ENCODE results near the gene ROCK2. TPM values are rescaled to one million over a fixed set of nuclear protein-coding genes. Genes with fewer than 3 reads are reported as not detected.

The ROCK2 gene
- polyA plus RNA-seq, 1 experiment = 6.0 TPM

- Histone ChIP-seq H3K4me3 (ENCODE audit: low read depth, low read length) (no peak overlapping the region), H3K27me3 (ENCODE audit: control insufficient read depth, insufficient read depth, low read length) (no peaks in the 10 kb centered on the region), H3K36me3 (ENCODE audit: control insufficient read depth, insufficient read depth, low read length) (no peaks in the 10 kb centered on the region)
- ChIA-PET POLR2A (no interaction called here), CTCF (no interaction called here)
- no peak for TF ChIP-seq CTCF (IDR thresholded peaks at IDR 0.05; ENCODE audit: insufficient read depth, low read depth, low read length)
- DNase-seq (ENCODE audit: low read depth) = peak; percentile 50
Observed at GRCh38 chr2:11292464-11293255, 51.8 kb downstream of the ROCK2 start.

DNA sequence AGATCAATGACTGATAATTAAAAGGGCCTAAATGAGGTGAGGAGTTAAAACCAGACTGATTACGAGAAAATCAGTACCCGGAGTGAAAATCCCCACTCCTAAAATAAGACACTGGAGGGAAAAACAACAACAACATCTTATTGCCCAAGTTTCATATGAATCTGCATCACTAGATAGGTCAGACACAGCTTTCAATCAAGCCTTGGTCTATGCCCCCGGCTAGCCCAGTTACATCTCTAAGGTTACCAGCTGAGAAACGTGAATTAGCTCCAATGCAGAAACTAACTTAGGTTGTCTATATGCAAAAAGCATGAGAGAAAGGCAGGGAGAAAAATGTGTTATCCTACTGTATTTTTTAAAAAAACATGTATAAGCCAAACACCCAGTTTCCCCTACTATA lies 53.7 kb downstream of the ROCK2 start:
- Histone ChIP-seq H3K27me3 (ENCODE audit: control insufficient read depth, insufficient read depth, low read length) (no peaks in the 10 kb centered on the region), H3K36me3 (ENCODE audit: control insufficient read depth, insufficient read depth, low read length) (no peaks in the 10 kb centered on the region), H3K4me3 (ENCODE audit: low read depth, low read length) (no peak overlapping the region)
- no peak for DNase-seq (ENCODE audit: low read depth)
- POLR2A ChIA-PET = no interaction called here
- CTCF ChIA-PET = no interaction called here
- TF ChIP-seq CTCF (IDR thresholded peaks at IDR 0.05; ENCODE audit: insufficient read depth, low read depth, low read length) = no peak

- Histone ChIP-seq H3K36me3 (ENCODE audit: control insufficient read depth, insufficient read depth, low read length) (peaks cover 2% of the 10 kb centered on the region; the same call in 1 of the 2 replicates), H3K4me3 (ENCODE audit: low read depth, low read length) (no peak overlapping the region), H3K27me3 (ENCODE audit: control insufficient read depth, insufficient read depth, low read length) (no peaks in the 10 kb centered on the region)
- DNase-seq (ENCODE audit: low read depth) = no peak
- no peak for TF ChIP-seq CTCF (IDR thresholded peaks at IDR 0.05; ENCODE audit: insufficient read depth, low read depth, low read length)
- ChIA-PET CTCF (no interaction called here), POLR2A (no interaction called here)
Observed at GRCh38 chr2:11290211-11290610, 54.2 kb downstream of the ROCK2 start.

GRCh38 chr2:11288431-11288830 lies 56.0 kb downstream of the ROCK2 start:
- Histone ChIP-seq H3K4me3 (ENCODE audit: low read depth, low read length) (no peak overlapping the region), H3K36me3 (ENCODE audit: control insufficient read depth, insufficient read depth, low read length) (peaks cover 4% of the 10 kb centered on the region), H3K27me3 (ENCODE audit: control insufficient read depth, insufficient read depth, low read length) (no peaks in the 10 kb centered on the region)
- TF ChIP-seq CTCF (IDR thresholded peaks at IDR 0.05; ENCODE audit: insufficient read depth, low read depth, low read length) = no peak
- ChIA-PET CTCF (no interaction called here), POLR2A (interaction anchor here (0.6 kb wide), 1 partner anchor 44 kb away, joined by 3 read pairs; no protein-coding TSS in a partner anchor)
- DNase-seq (ENCODE audit: low read depth) = no peak

DNA sequence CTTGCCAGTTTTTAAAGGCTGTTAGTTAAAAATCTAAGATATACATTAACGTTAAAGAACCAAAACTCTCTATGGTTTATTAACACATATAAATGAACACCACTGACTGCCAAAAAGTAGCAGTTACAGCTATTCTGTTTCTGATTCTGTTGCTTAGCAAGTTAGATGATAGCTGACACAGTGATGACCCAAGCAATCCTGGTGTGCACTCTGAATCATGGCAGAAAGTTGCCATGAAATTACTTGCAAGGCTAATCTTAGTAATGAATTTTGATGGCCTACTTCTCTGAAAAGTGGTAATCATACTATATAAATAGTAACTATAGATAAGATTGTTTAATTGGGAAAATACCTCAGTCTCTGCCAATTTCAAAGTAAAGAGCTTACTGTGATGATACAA lies 57.7 kb downstream of the ROCK2 start:
- POLR2A ChIA-PET = no interaction called here
- no peak overlapping the region for H3K4me3 ChIP-seq (ENCODE audit: low read depth, low read length)
- CTCF ChIA-PET = interaction anchor here (1.2 kb wide), 1 partner anchor 59 kb away, joined by 3 read pairs; no protein-coding TSS in a partner anchor
- TF ChIP-seq CTCF (IDR thresholded peaks at IDR 0.05; ENCODE audit: insufficient read depth, low read depth, low read length) = no peak
- DNase-seq (ENCODE audit: low read depth) = no peak
- H3K27me3 ChIP-seq (ENCODE audit: control insufficient read depth, insufficient read depth, low read length) = no peaks in the 10 kb centered on the region
- peaks cover 4% of the 10 kb centered on the region for H3K36me3 ChIP-seq (ENCODE audit: control insufficient read depth, insufficient read depth, low read length)
